Measurements from ENCODE around the gene IL18BP. TPM values are rescaled to one million over a fixed set of nuclear protein-coding genes. Genes with fewer than 3 reads are reported as not detected.

The IL18BP gene
- total RNA-seq, 1 experiment from 2014 or later: 5.1 TPM

- H3K9me3 Mint-ChIP-seq (ENCODE audit: unreplicated experiment): no peaks in the 10 kb centered on the region
- POLR2A ChIA-PET: no interaction called here
- CTCF ChIA-PET: interaction anchor here (1.0 to 1.6 kb wide), 2 partner anchors 11 to 25 kb away, joined by 6 read pairs; no protein-coding TSS in a partner anchor
- DNase-seq (ENCODE audit: unreplicated experiment): no peak
- intact Hi-C loops (cut with micrococcal nuclease): no loop called here
- H3K4me3 Mint-ChIP-seq (ENCODE audit: unreplicated experiment): no peak overlapping the region
- TF ChIP-seq CTCF (IDR thresholded peaks at IDR 0.05; ENCODE audit: unreplicated experiment): no peak
- H3K27me3 Mint-ChIP-seq (ENCODE audit: insufficient read depth, unreplicated experiment): no peaks in the 10 kb centered on the region
- H3K4me1 Mint-ChIP-seq (ENCODE audit: insufficient read depth, unreplicated experiment): peaks cover 5% of the 10 kb centered on the region
- no peak overlapping the region for H3K27ac Mint-ChIP-seq (ENCODE audit: low read depth, unreplicated experiment)
- no TSS peak for BruUV-seq (replicated peaks)
- peaks cover 62% of the 10 kb centered on the region for H3K36me3 Mint-ChIP-seq (ENCODE audit: insufficient read depth, unreplicated experiment)
Observed at GRCh38 chr11:72001834-72002591, 3.3 kb downstream of the IL18BP start.

- Mint-ChIP-seq H3K27me3 (ENCODE audit: insufficient read depth, unreplicated experiment) (no peaks in the 10 kb centered on the region), H3K27ac (ENCODE audit: low read depth, unreplicated experiment) (no peak overlapping the region), H3K36me3 (ENCODE audit: insufficient read depth, unreplicated experiment) (peaks cover 70% of the 10 kb centered on the region), H3K4me1 (ENCODE audit: insufficient read depth, unreplicated experiment) (peaks cover 5% of the 10 kb centered on the region), H3K9me3 (ENCODE audit: unreplicated experiment) (no peaks in the 10 kb centered on the region), H3K4me3 (ENCODE audit: unreplicated experiment) (no peak overlapping the region)
- CTCF ChIA-PET: interaction anchor here (0.6 to 1.6 kb wide), 4 partner anchors 11 to 428 kb away, joined by 3 to 6 read pairs (median 3); no protein-coding TSS in a partner anchor
- TF ChIP-seq CTCF (IDR thresholded peaks at IDR 0.05; ENCODE audit: unreplicated experiment): no peak
- DNase-seq (ENCODE audit: unreplicated experiment): no peak
- POLR2A ChIA-PET: interaction anchor here (1.2 to 1.4 kb wide), 2 partner anchors 11 to 142 kb away, joined by 3 to 5 read pairs; no protein-coding TSS in a partner anchor
- TSS peak; percentile 79 for BruUV-seq (replicated peaks)
- intact Hi-C loops (cut with micrococcal nuclease): no loop called here
Observed at GRCh38 chr11:72002841-72003775, 4.4 kb downstream of the IL18BP start.

GRCh38 chr11:72003776-72004171 is 5.1 kb downstream of the IL18BP start:
- Mint-ChIP-seq H3K27ac (ENCODE audit: low read depth, unreplicated experiment) (no peak overlapping the region), H3K36me3 (ENCODE audit: insufficient read depth, unreplicated experiment) (peaks cover 77% of the 10 kb centered on the region), H3K4me1 (ENCODE audit: insufficient read depth, unreplicated experiment) (peaks cover 3% of the 10 kb centered on the region), H3K4me3 (ENCODE audit: unreplicated experiment) (no peak overlapping the region), H3K9me3 (ENCODE audit: unreplicated experiment) (no peaks in the 10 kb centered on the region), H3K27me3 (ENCODE audit: insufficient read depth, unreplicated experiment) (no peaks in the 10 kb centered on the region)
- no peak for TF ChIP-seq CTCF (IDR thresholded peaks at IDR 0.05; ENCODE audit: unreplicated experiment)
- ChIA-PET POLR2A (interaction anchor here (1.2 to 1.4 kb wide), 2 partner anchors 10 to 141 kb away, joined by 3 to 5 read pairs; no protein-coding TSS in a partner anchor), CTCF (interaction anchor here (0.8 to 1.6 kb wide), 3 partner anchors 11 to 427 kb away, joined by 3 to 6 read pairs (median 3); no protein-coding TSS in a partner anchor)
- no peak for DNase-seq (ENCODE audit: unreplicated experiment)
- BruUV-seq (replicated peaks): no TSS peak
- intact Hi-C loops (cut with micrococcal nuclease): no loop called here

Data from MCF 10A (cell line).